Neural cell (in vitro differentiated cells): ENCODE data around the gene SCD. TPM values are rescaled to one million over a fixed set of nuclear protein-coding genes. Genes with fewer than 3 reads are reported as not detected.

Experiments used
- H2AFZ ChIP-seq: fragments of 200-600, 300-800 bp; sonication (generic), shearing (Covaris generic); 2 replicates; pipeline ENCODE4 v1.6.0; 2014; ENCODE audit warnings: low read depth, mild to moderate bottlenecking, antibody characterized with exemption, low read length, moderate library complexity
- H3F3A ChIP-seq: fragments of 200-600 bp; shearing (Covaris generic); 2 replicates; pipeline ENCODE4 v1.6.1; 2016; ENCODE audit warnings: mild to moderate bottlenecking, moderate library complexity, mixed read lengths, antibody characterized with exemption, low read length; ENCODE audit not compliant: insufficient read depth, poor library complexity, severe bottlenecking
- H3K27ac ChIP-seq: fragments of 200-600, 300-800 bp; sonication (generic), shearing (Covaris generic); 2 replicates; pipeline ENCODE4 v1.5.1; 2014; ENCODE audit warnings: mild to moderate bottlenecking, low read length, moderate library complexity
- H3K27me3 ChIP-seq: fragments of 300-800, 200-600 bp; sonication (generic), shearing (Covaris generic); 2 replicates; pipeline ENCODE4 v1.6.0; 2014; ENCODE audit warnings: mild to moderate bottlenecking, low read depth, low read length, moderate library complexity; ENCODE audit not compliant: insufficient read depth
- H3K36me3 ChIP-seq: fragments of 300-800, 200-600 bp; sonication (generic), shearing (Covaris generic); 2 replicates; pipeline ENCODE4 v1.5.1; 2014; ENCODE audit warnings: mild to moderate bottlenecking, antibody characterized with exemption, low read length, moderate library complexity; ENCODE audit not compliant: insufficient read depth
- H3K4me2 ChIP-seq: fragments of 300-800, 200-600 bp; sonication (generic), shearing (Covaris generic); 2 replicates; pipeline ENCODE4 v1.6.0; 2014; ENCODE audit warnings: mild to moderate bottlenecking, low read length
- H3K4me3 ChIP-seq: fragments of 300-800, 200-600 bp; sonication (generic), shearing (Covaris generic); 2 replicates; pipeline ENCODE4 v1.5.1; 2014; ENCODE audit warnings: mild to moderate bottlenecking, low read length, moderate library complexity
- H3K79me2 ChIP-seq: fragments of 200-600 bp; shearing (Covaris generic); replicated peaks from 2 replicates; pipeline ENCODE4 v1.6.0; 2014; ENCODE audit warnings: mild to moderate bottlenecking, low read length, moderate library complexity; ENCODE audit not compliant: insufficient read depth
- H3K9ac ChIP-seq: fragments of 300-800, 200-600 bp; sonication (generic), shearing (Covaris generic); 2 replicates; pipeline ENCODE4 v1.6.1; 2016; ENCODE audit warnings: mild to moderate bottlenecking, low read length, mixed read lengths
- H3K9me2 ChIP-seq: fragments of 200-600 bp; shearing (Covaris generic); 2 replicates; pipeline ENCODE4 v1.6.1; 2016; ENCODE audit warnings: mild to moderate bottlenecking, low read length, mixed read lengths; ENCODE audit not compliant: insufficient read depth
- H3K9me3 ChIP-seq: fragments of 200-600, 300-800 bp; sonication (generic), shearing (Covaris generic); 2 replicates; pipeline ENCODE4 v1.6.1; 2016; ENCODE audit warnings: mild to moderate bottlenecking, mixed run types, low read length, moderate library complexity, mixed read lengths
- H4K20me1 ChIP-seq: fragments of 200-600 bp; shearing (Covaris generic); 2 replicates; pipeline ENCODE4 v1.6.1; 2016; ENCODE audit warnings: mild to moderate bottlenecking, mixed run types; ENCODE audit not compliant: insufficient read depth
- CTCF ChIP-seq: fragments of 450-650 bp; IDR thresholded peaks from 2 replicates; pipeline ENCODE4 v1.5.1; 2014; ENCODE audit warnings: antibody characterized with exemption, mild to moderate bottlenecking, moderate library complexity; ENCODE audit not compliant: poor library complexity, severe bottlenecking
- EP300 ChIP-seq: fragments of 450-650 bp; conservative IDR thresholded peaks from 2 replicates; pipeline ENCODE4 v1.6.1; 2014; ENCODE audit warnings: antibody characterized with exemption, mild to moderate bottlenecking, moderate library complexity; ENCODE audit not compliant: poor library complexity, severe bottlenecking
- EZH2 ChIP-seq: fragments of 200-600, 300-800 bp; shearing (Covaris generic), sonication (generic); IDR thresholded peaks from 2 replicates; pipeline ENCODE4 v1.6.1; 2014; ENCODE audit warnings: antibody characterized with exemption, low read length, borderline replicate concordance, mild to moderate bottlenecking; ENCODE audit not compliant: insufficient read depth, poor library complexity, severe bottlenecking
- MXI1 ChIP-seq: fragments of 450-650 bp; conservative IDR thresholded peaks from 2 replicates; pipeline ENCODE4 v1.6.1; 2014; ENCODE audit warnings: antibody characterized with exemption, mild to moderate bottlenecking; ENCODE audit not compliant: poor library complexity, severe bottlenecking
- POLR2AphosphoS5 ChIP-seq: IDR thresholded peaks from 2 replicates; pipeline ENCODE4 v1.6.1; 2012
- RAD21 ChIP-seq: fragments of 450-650 bp; conservative IDR thresholded peaks from 2 replicates; pipeline ENCODE4 v1.6.1; 2014; ENCODE audit warnings: antibody characterized with exemption, mild to moderate bottlenecking, moderate library complexity
- SMC3 ChIP-seq: fragments of 450-650 bp; conservative IDR thresholded peaks from 2 replicates; pipeline ENCODE4 v1.6.1; 2014; ENCODE audit warnings: antibody characterized with exemption, mild to moderate bottlenecking, moderate library complexity; ENCODE audit not compliant: poor library complexity
- TAF1 ChIP-seq: IDR thresholded peaks from 2 replicates; pipeline ENCODE4 v1.6.1; 2012; ENCODE audit warnings: low read depth
- polyA plus RNA-seq: library from polyadenylated mRNA; depleted of rRNA; stranded (reverse); fragments of >200 nt; gene quantifications from 2 replicates; pipeline ENCODE4 v1.2.3, GENCODE V29; 2014
- TF ChIP-seq, protein P1 (sequence below): IDR thresholded peaks from 2 replicates; pipeline ENCODE4 v1.6.1; 2012; ENCODE audit warnings: borderline replicate concordance

The SCD gene
- polyA plus RNA-seq, 1 donor from 2014 or later = 82.9 TPM

DNA sequence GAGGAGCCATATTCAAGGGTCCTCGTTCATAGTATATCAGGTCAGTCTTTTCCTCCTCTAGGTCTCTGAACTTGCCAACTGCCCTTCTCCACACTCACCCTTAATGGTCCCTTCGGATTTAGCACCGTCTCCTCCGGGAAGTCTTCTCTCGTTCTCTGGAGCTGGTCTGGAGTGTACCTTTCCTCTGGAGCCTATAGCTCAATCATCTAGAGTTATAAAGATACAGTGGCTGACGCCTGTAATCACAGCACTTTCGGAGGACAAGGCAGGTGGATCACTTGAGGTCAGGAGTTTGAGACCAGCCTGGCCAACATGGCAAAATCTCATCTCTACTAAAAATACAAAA is 4.4 kb upstream of the SCD start:
- H3K27me3 ChIP-seq = no peaks in the 10 kb centered on the region
- TF ChIP-seq SMC3 (no peak), CTCF (no peak), TAF1 (no peak), POLR2AphosphoS5 (no peak), EZH2 (no peak), RAD21 (no peak), MXI1 (no peak), EP300 (no peak)
- TF ChIP-seq, protein P1, sequence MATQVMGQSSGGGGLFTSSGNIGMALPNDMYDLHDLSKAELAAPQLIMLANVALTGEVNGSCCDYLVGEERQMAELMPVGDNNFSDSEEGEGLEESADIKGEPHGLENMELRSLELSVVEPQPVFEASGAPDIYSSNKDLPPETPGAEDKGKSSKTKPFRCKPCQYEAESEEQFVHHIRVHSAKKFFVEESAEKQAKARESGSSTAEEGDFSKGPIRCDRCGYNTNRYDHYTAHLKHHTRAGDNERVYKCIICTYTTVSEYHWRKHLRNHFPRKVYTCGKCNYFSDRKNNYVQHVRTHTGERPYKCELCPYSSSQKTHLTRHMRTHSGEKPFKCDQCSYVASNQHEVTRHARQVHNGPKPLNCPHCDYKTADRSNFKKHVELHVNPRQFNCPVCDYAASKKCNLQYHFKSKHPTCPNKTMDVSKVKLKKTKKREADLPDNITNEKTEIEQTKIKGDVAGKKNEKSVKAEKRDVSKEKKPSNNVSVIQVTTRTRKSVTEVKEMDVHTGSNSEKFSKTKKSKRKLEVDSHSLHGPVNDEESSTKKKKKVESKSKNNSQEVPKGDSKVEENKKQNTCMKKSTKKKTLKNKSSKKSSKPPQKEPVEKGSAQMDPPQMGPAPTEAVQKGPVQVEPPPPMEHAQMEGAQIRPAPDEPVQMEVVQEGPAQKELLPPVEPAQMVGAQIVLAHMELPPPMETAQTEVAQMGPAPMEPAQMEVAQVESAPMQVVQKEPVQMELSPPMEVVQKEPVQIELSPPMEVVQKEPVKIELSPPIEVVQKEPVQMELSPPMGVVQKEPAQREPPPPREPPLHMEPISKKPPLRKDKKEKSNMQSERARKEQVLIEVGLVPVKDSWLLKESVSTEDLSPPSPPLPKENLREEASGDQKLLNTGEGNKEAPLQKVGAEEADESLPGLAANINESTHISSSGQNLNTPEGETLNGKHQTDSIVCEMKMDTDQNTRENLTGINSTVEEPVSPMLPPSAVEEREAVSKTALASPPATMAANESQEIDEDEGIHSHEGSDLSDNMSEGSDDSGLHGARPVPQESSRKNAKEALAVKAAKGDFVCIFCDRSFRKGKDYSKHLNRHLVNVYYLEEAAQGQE = no peak
- H2AFZ ChIP-seq = no peak overlapping the region
- H3K9me3 ChIP-seq = no peaks in the 10 kb centered on the region
- H3F3A ChIP-seq = no peaks in the 10 kb centered on the region
- peaks cover 17% of the 10 kb centered on the region for H3K79me2 ChIP-seq
- no peaks in the 10 kb centered on the region for H4K20me1 ChIP-seq
- no peak overlapping the region for H3K4me2 ChIP-seq
- H3K27ac ChIP-seq = no peak overlapping the region
- H3K9ac ChIP-seq = no peak overlapping the region
- no peaks in the 10 kb centered on the region for H3K36me3 ChIP-seq
- H3K9me2 ChIP-seq = no peaks in the 10 kb centered on the region
- no peak overlapping the region for H3K4me3 ChIP-seq

- Histone ChIP-seq H3K9ac (no peak overlapping the region), H2AFZ (no peak overlapping the region), H3K9me2 (no peaks in the 10 kb centered on the region), H3K27ac (no peak overlapping the region), H3K79me2 (peaks cover 34% of the 10 kb centered on the region), H3K36me3 (no peaks in the 10 kb centered on the region), H3K4me3 (no peak overlapping the region), H3F3A (no peaks in the 10 kb centered on the region), H3K27me3 (no peaks in the 10 kb centered on the region), H3K9me3 (no peaks in the 10 kb centered on the region), H3K4me2 (no peak overlapping the region), H4K20me1 (peaks cover 3% of the 10 kb centered on the region)
- TF ChIP-seq RAD21 = no peak
- TF ChIP-seq EP300 = no peak
- no peak for TF ChIP-seq TAF1
- TF ChIP-seq POLR2AphosphoS5 = no peak
- TF ChIP-seq SMC3 = no peak
- no peak for TF ChIP-seq CTCF
- TF ChIP-seq, protein P1 = no peak
- no peak for TF ChIP-seq EZH2
- no peak for TF ChIP-seq MXI1
These were observed 2.7 kb upstream of the SCD start for GRCh38 chr10:100344241-100344788.
